GM19328 (cell line): Measurements from ENCODE around the gene CRYBG1.

Source experiments
- ATAC-seq: cut with Tn5 transposase; IDR thresholded peaks from one replicate; pipeline ENCODE4 v1.9.1; 2021; ENCODE audit warnings: mild to moderate bottlenecking, moderate library complexity; ENCODE audit not compliant: unreplicated experiment

Gene CRYBG1

GRCh38 chr6:106360410-106360988 lies at the start of gene CRYBG1:
Gene CRYBG1, plus strand, starts transcription at chr6:106360717. Its CDS starts 192 bp downstream, at chr6:106360909.
- no peak for ATAC-seq

- ATAC-seq: no peak
Measured at GRCh38 chr6:106315765-106316374, 44.6 kb upstream of the CRYBG1 start.

GRCh38 chr6:106316375-106316766 lies 44.1 kb upstream of the CRYBG1 start:
- no peak for ATAC-seq

- ATAC-seq: no peak
Measured at GRCh38 chr6:106318061-106318460, 42.5 kb upstream of the CRYBG1 start.

GRCh38 chr6:106318851-106319250 lies 41.7 kb upstream of the CRYBG1 start:
- ATAC-seq: no peak

GRCh38 chr6:106321940-106322339 lies 38.6 kb upstream of the CRYBG1 start:
- no peak for ATAC-seq

GRCh38 chr6:106324726-106325335 lies 35.7 kb upstream of the CRYBG1 start:
- no peak for ATAC-seq

GRCh38 chr6:106325336-106326178 lies 35.0 kb upstream of the CRYBG1 start, which contains the start of gene ATG5:
Gene ATG5, minus strand, starts transcription at chr6:106325760. Its CDS starts 9,552 bp downstream, at chr6:106316208.
- peak; percentile 96 for ATAC-seq

- ATAC-seq: no peak
Measured at GRCh38 chr6:106334646-106335448, 25.7 kb upstream of the CRYBG1 start.

- ATAC-seq: no peak
Measured at GRCh38 chr6:106339334-106340029, 21.0 kb upstream of the CRYBG1 start.

- no peak for ATAC-seq
Measured at GRCh38 chr6:106347219-106347618, 13.3 kb upstream of the CRYBG1 start.

- no peak for ATAC-seq
Measured at GRCh38 chr6:106356378-106356777, 4.1 kb upstream of the CRYBG1 start.

GRCh38 chr6:106359959-106360409 lies 533 bp upstream of the CRYBG1 start:
- ATAC-seq: no peak

- ATAC-seq: no peak
Measured at GRCh38 chr6:106360989-106361430, 493 bp downstream of the CRYBG1 start.

GRCh38 chr6:106363401-106364138 lies 3.1 kb downstream of the CRYBG1 start:
- no peak for ATAC-seq

GRCh38 chr6:106369739-106370138 lies 9.2 kb downstream of the CRYBG1 start:
- no peak for ATAC-seq

GRCh38 chr6:106370639-106371038 lies 10.1 kb downstream of the CRYBG1 start:
- no peak for ATAC-seq

GRCh38 chr6:106372838-106373501 lies 12.5 kb downstream of the CRYBG1 start:
- no peak for ATAC-seq
